Ishikawa (cell line): ENCODE data around the gene HOOK2.

Experiments used
- CEBPB ChIP-seq: IDR thresholded peaks from 2 replicates; pipeline ENCODE4 v1.6.1; 2012
- CREB1 ChIP-seq: IDR thresholded peaks from 2 replicates; pipeline ENCODE4 v1.6.1; 2012; ENCODE audit warnings: low read depth
- EGR1 ChIP-seq: IDR thresholded peaks from 2 replicates; pipeline ENCODE4 v1.6.1; 2012
- EP300 ChIP-seq: IDR thresholded peaks from 2 replicates; pipeline ENCODE4 v1.6.1; 2012; ENCODE audit warnings: borderline replicate concordance
- FOXM1 ChIP-seq: IDR thresholded peaks from 2 replicates; pipeline ENCODE4 v1.6.1; 2012; ENCODE audit warnings: low read depth, borderline replicate concordance
- NFIC ChIP-seq: IDR thresholded peaks from 2 replicates; pipeline ENCODE4 v1.6.1; 2012
- RAD21 ChIP-seq: IDR thresholded peaks from 2 replicates; pipeline ENCODE4 v1.6.1; 2012; ENCODE audit warnings: low read depth
- REST ChIP-seq: IDR thresholded peaks from 2 replicates; pipeline ENCODE4 v1.6.1; 2012; ENCODE audit warnings: low read depth, mild to moderate bottlenecking
- TAF1 ChIP-seq: IDR thresholded peaks from 2 replicates; pipeline ENCODE4 v1.6.1; 2012; ENCODE audit warnings: low read depth, mild to moderate bottlenecking
- TCF12 ChIP-seq: IDR thresholded peaks from 2 replicates; pipeline ENCODE4 v1.6.1; 2012; ENCODE audit warnings: low read depth
- TEAD4 ChIP-seq: IDR thresholded peaks from 2 replicates; pipeline ENCODE4 v1.6.1; 2012
- YY1 ChIP-seq: IDR thresholded peaks from 2 replicates; pipeline ENCODE4 v1.6.1; 2012; ENCODE audit warnings: low read depth
- ZBTB7A ChIP-seq: IDR thresholded peaks from 2 replicates; pipeline ENCODE4 v1.6.1; 2012; ENCODE audit warnings: low read depth
- TF ChIP-seq, protein P1 (sequence below): IDR thresholded peaks from 2 replicates; pipeline ENCODE4 v1.6.1; 2012
- TF ChIP-seq, protein P2 (sequence below): IDR thresholded peaks from 2 replicates; pipeline ENCODE4 v1.6.1; 2012

Gene HOOK2

GRCh38 chr19:12733369-12734214, 41.8 kb downstream of the HOOK2 start:
- no peak for TF ChIP-seq TAF1
- TF ChIP-seq, protein P1, sequence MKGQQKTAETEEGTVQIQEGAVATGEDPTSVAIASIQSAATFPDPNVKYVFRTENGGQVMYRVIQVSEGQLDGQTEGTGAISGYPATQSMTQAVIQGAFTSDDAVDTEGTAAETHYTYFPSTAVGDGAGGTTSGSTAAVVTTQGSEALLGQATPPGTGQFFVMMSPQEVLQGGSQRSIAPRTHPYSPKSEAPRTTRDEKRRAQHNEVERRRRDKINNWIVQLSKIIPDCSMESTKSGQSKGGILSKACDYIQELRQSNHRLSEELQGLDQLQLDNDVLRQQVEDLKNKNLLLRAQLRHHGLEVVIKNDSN, result no peak
- TF ChIP-seq ZBTB7A, result no peak
- TF ChIP-seq TCF12, result no peak; the same call in 1 of the 2 replicates
- no peak for TF ChIP-seq CREB1
- TF ChIP-seq, protein P2, sequence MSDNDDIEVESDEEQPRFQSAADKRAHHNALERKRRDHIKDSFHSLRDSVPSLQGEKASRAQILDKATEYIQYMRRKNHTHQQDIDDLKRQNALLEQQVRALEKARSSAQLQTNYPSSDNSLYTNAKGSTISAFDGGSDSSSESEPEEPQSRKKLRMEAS, result no peak
- TF ChIP-seq CEBPB, result no peak
- TF ChIP-seq RAD21, result no peak
- no peak for TF ChIP-seq REST
- TF ChIP-seq EP300, result no peak
- no peak for TF ChIP-seq TEAD4
- TF ChIP-seq EGR1, result no peak
- TF ChIP-seq YY1, result no peak
- TF ChIP-seq NFIC, result no peak
- no peak for TF ChIP-seq FOXM1

GRCh38 chr19:12731337-12731736, 44.0 kb downstream of the HOOK2 start:
- TF ChIP-seq ZBTB7A (no peak), FOXM1 (no peak), CREB1 (no peak), REST (no peak), YY1 (no peak), EGR1 (no peak), TAF1 (no peak), RAD21 (no peak), EP300 (no peak), CEBPB (no peak), NFIC (no peak), TCF12 (no peak), TEAD4 (no peak)
- TF ChIP-seq, protein P1, result no peak

- no peak for TF ChIP-seq EGR1
- no peak for TF ChIP-seq RAD21
Measured at GRCh38 chr19:12730064-12730463, 45.3 kb downstream of the HOOK2 start.

GRCh38 chr19:12727745-12728433, 47.5 kb downstream of the HOOK2 start:
- TF ChIP-seq, protein P1, result no peak
- no peak for TF ChIP-seq CREB1
- TF ChIP-seq, protein P2, result no peak

DNA sequence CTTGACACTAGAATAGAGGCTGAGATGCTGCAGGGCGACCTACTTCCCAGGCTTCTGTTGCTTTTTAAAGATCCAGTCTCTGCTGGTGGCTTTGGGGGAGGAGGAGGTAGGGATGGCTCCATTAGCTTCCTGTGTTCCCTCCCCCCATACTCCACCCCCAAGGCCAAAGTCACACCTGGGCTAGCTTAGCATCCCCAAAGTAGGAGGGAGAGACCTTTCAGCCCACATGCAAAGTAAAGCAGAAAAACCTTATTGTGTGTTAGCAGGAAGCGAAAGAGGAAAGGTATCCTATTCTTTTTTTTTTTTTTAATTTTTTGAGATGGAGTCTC, 48.4 kb downstream of the HOOK2 start:
- no peak for TF ChIP-seq TAF1
